GM12878 (cell line): ENCODE results near the gene CA10. TPM values are rescaled to one million over a fixed set of nuclear protein-coding genes. Genes with fewer than 3 reads are reported as not detected.

Experiments used
- ATAC-seq: fragments of 200-7000 bp; cut with Tn5 transposase; 3 replicates; pipeline ENCODE4 v1.9.1; 2020; ENCODE audit warnings: mild to moderate bottlenecking, moderate library complexity
- BruUV-seq: library from RNA; stranded (reverse); fragments of 400-500 nt; replicated peaks from 2 replicates; lab custom pipeline; 2021; lab: Mats Ljungman, UMichigan
- CTCF ChIA-PET: fragments of 300-600 bp; sonication (Branson Sonifier 250); formaldehyde crosslinking; extraction: SDS; loops from one replicate; lab custom pipeline; 2021; ENCODE audit warnings: inconsistent platforms; lab: Yijun Ruan, JAX
- POLR2A ChIA-PET: fragments of 350-600 bp; formaldehyde crosslinking; extraction: SDS; loops from one replicate; lab custom pipeline; 2021; ENCODE audit warnings: inconsistent platforms; lab: Charles Lee
- RAD21 ChIA-PET: fragments of 300-600 bp; sonication (Branson Sonifier 250); formaldehyde crosslinking; loops from one replicate; lab custom pipeline; 2023; ENCODE audit warnings: antibody characterized with exemption; ENCODE audit not compliant: unreplicated experiment; lab: Charles Lee
- SMC1A ChIA-PET: fragments of 300-600 bp; sonication (Branson Sonifier 250); formaldehyde crosslinking; loops from one replicate; lab custom pipeline; 2023; ENCODE audit not compliant: unreplicated experiment, uncharacterized antibody; lab: Charles Lee
- DNase-seq: peaks from one replicate; pipeline ENCODE4 v3.0.0-alpha.2; 2011; ENCODE audit warnings: low read depth, low spot score
- FAIRE-seq: peaks from 3 replicates; lab custom pipeline; 2011; peaks lifted over from hg19 to GRCh38; lab: Jason Lieb, UNC
- H2AFZ ChIP-seq: 2 replicates; pipeline ENCODE4 v1.6.0; 2011; ENCODE audit warnings: low read depth, low read length, control low read depth; ENCODE audit not compliant: control insufficient read depth
- H3K27ac ChIP-seq: 2 replicates; pipeline ENCODE4 v1.5.1; 2011; ENCODE audit warnings: control low read depth; ENCODE audit not compliant: control insufficient read depth, insufficient read depth
- H3K27me3 ChIP-seq, 2 experiments: replicated peaks in 1 of 2; 2 replicates each; pipeline versions ENCODE4 v1.6.0 to v1.6.1; 2011; ENCODE audit warnings: low read length in 1 of 2; ENCODE audit not compliant: control insufficient read depth in 2 of 2, insufficient read depth in 2 of 2
- H3K36me3 ChIP-seq, 2 experiments: 2 replicates each; pipeline ENCODE4 v1.5.1; 2011; ENCODE audit warnings: low read length in 1 of 2; ENCODE audit not compliant: control insufficient read depth in 2 of 2, insufficient read depth in 2 of 2
- H3K4me1 ChIP-seq: 2 replicates; pipeline ENCODE4 v1.6.1; 2011; ENCODE audit warnings: mild to moderate bottlenecking, low read length, moderate library complexity, mixed read lengths; ENCODE audit not compliant: control insufficient read depth, insufficient read depth
- H3K4me2 ChIP-seq: 2 replicates; pipeline ENCODE4 v1.6.0; 2011; ENCODE audit warnings: control low read depth; ENCODE audit not compliant: control insufficient read depth, insufficient read depth
- H3K4me3 ChIP-seq: fragments of 200-600 bp; sonication (generic); 2 replicates; pipeline ENCODE4 v1.5.1; 2016
- H3K79me2 ChIP-seq: 2 replicates; pipeline ENCODE4 v1.6.0; 2011; ENCODE audit warnings: low read length; ENCODE audit not compliant: control insufficient read depth, insufficient read depth
- H3K9ac ChIP-seq: 2 replicates; pipeline ENCODE4 v1.8.0; 2011; ENCODE audit warnings: low read length, control low read depth, mixed read lengths; ENCODE audit not compliant: control insufficient read depth, insufficient read depth
- H3K9me3 ChIP-seq: replicated peaks from 3 replicates; pipeline ENCODE4 v1.5.1; 2011; ENCODE audit warnings: mild to moderate bottlenecking, low read length; ENCODE audit not compliant: control insufficient read depth, insufficient read depth
- H4K20me1 ChIP-seq: 2 replicates; pipeline ENCODE4 v1.6.0; 2011; ENCODE audit not compliant: control insufficient read depth, insufficient read depth
- CBX5 ChIP-seq: sonication (generic); IDR thresholded peaks from 2 replicates; pipeline ENCODE4 v1.6.1; 2016; ENCODE audit warnings: low read depth, moderate library complexity, mild to moderate bottlenecking, inconsistent platforms
- E4F1 ChIP-seq: fragments of 450-650 bp; IDR thresholded peaks from 2 replicates; pipeline ENCODE4 v1.6.1; 2018; ENCODE audit warnings: borderline replicate concordance, mild to moderate bottlenecking; ENCODE audit not compliant: partially characterized antibody
- EGR1 ChIP-seq, 2 experiments: IDR thresholded peaks; 1 replicate in 1 of 2; 2 replicates in 1 of 2; pipeline ENCODE4 v1.6.1; 2011 to 2012; ENCODE audit warnings: low read depth in 2 of 2, low read length in 2 of 2, borderline replicate concordance in 1 of 2, mild to moderate bottlenecking in 1 of 2, moderate library complexity in 1 of 2
- MEF2B ChIP-seq: fragments of 450-650 bp; IDR thresholded peaks from 2 replicates; pipeline ENCODE4 v1.6.1; 2018; ENCODE audit warnings: mild to moderate bottlenecking, moderate library complexity; ENCODE audit not compliant: partially characterized antibody, poor library complexity, severe bottlenecking
- MYC ChIP-seq: IDR thresholded peaks from 2 replicates; pipeline ENCODE4 v1.6.1; 2011; ENCODE audit warnings: mild to moderate bottlenecking, low read length, moderate library complexity, inconsistent platforms; ENCODE audit not compliant: insufficient read depth, insufficient replicate concordance, insufficient read length, severe bottlenecking
- NFYA ChIP-seq: IDR thresholded peaks from 2 replicates; pipeline ENCODE4 v1.6.1; 2011; ENCODE audit warnings: low read depth, mild to moderate bottlenecking, low read length, improper control_type of control experiment, borderline replicate concordance
- POLR2AphosphoS2 ChIP-seq: IDR thresholded peaks from 2 replicates; pipeline ENCODE4 v1.6.1; 2011; ENCODE audit warnings: low read depth, mild to moderate bottlenecking, low read length, improper control_type of control experiment, moderate library complexity
- RELA ChIP-seq: fragments of 450-650 bp; IDR thresholded peaks from 2 replicates; pipeline ENCODE4 v1.8.0; 2014; ENCODE audit warnings: borderline replicate concordance; ENCODE audit not compliant: partially characterized antibody
- SMC3 ChIP-seq: IDR thresholded peaks from 2 replicates; pipeline ENCODE4 v1.6.1; 2011; ENCODE audit warnings: low read length, improper control_type of control experiment, borderline replicate concordance
- whole genome bisulfite sequencing: methylation state at CpG from one replicate; pipeline ENCODE4 v1.1.6; 2016; ENCODE audit warnings: low lambda C conversion rate; ENCODE audit not compliant: insufficient replicate concordance, insufficient coverage; ENCODE audit errors: missing lambda C conversion rate; 5-methylcytosine and 5-hydroxymethylcytosine counted together
- in situ Hi-C: fragments of 300-500 bp; cut with MboI; formaldehyde crosslinking; loops from 9 replicates; pipeline ENCODE4 v1.14.3; 2018; ENCODE audit warnings: mixed read lengths
- intact Hi-C: fragments of 100-400 bp; cut with micrococcal nuclease; formaldehyde crosslinking; loops from one replicate; pipeline ENCODE4 v1.14.2; 2022; ENCODE audit not compliant: unreplicated experiment
- polyA plus RNA-seq, 11 experiments: library from polyadenylated mRNA; depleted of rRNA in 4 of 11; unstranded in 6 of 11; stranded (reverse) in 5 of 11; fragments of >200 nt; fragmentation: Nextera tagmentation in 4 of 11; fragmentation: Illumina TruSeq in 1 of 11; extraction: Ambion mirVana in 4 of 11; extraction: Trizol in 1 of 11; gene quantifications; 1 replicate in 1 of 11; 2 replicates in 10 of 11; pipeline versions ENCODE4 v1.2.1 to v1.2.3, GENCODE V29; 2011 to 2016; ENCODE audit warnings: inconsistent platforms in 2 of 11, missing spikeins in 2 of 11, low read depth in 1 of 11
- total RNA-seq, 4 experiments: library from RNA; depleted of rRNA in 3 of 4; stranded (reverse); fragments of >200 nt in 3 of 4; fragmentation: Illumina TruSeq in 1 of 4; extraction: Trizol in 1 of 4; gene quantifications; 2 replicates each; pipeline versions ENCODE4 v1.2.1 to v1.2.3, GENCODE V29; 2013 to 2021
- TF ChIP-seq, protein P1 (sequence below): IDR thresholded peaks from 2 replicates; pipeline ENCODE4 v1.6.1; 2011; ENCODE audit warnings: low read depth, low read length, improper control_type of control experiment, borderline replicate concordance

CA10 gene
- total and polyA plus RNA-seq, 10 of the 15 experiments (the other 5 are each of a cell fraction or from before 2014, with no cell fraction given): not detected

GRCh38 chr17:51709694-51710633, 448.6 kb downstream of the CA10 start:
- no TSS peak for BruUV-seq
- no peak overlapping the region for H2AFZ ChIP-seq
- no peak for TF ChIP-seq CBX5
- no peak for TF ChIP-seq EGR1 (IDR thresholded peaks at IDR 0.05; ENCODE audit: borderline replicate concordance in 1 of 2, low read depth in 2 of 2, low read length in 2 of 2)
- TF ChIP-seq SMC3: no peak
- no peak for TF ChIP-seq POLR2AphosphoS2
- TF ChIP-seq, protein P1, sequence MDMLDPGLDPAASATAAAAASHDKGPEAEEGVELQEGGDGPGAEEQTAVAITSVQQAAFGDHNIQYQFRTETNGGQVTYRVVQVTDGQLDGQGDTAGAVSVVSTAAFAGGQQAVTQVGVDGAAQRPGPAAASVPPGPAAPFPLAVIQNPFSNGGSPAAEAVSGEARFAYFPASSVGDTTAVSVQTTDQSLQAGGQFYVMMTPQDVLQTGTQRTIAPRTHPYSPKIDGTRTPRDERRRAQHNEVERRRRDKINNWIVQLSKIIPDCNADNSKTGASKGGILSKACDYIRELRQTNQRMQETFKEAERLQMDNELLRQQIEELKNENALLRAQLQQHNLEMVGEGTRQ: no peak
- TF ChIP-seq E4F1: no peak
- TF ChIP-seq MYC: no peak
- no peak for TF ChIP-seq RELA
- TF ChIP-seq NFYA: no peak
- no peak for TF ChIP-seq MEF2B
- TF ChIP-seq, all 136 proteins: peak for 0
- ChIA-PET SMC1A (no interaction called here), RAD21 (no interaction called here), CTCF (interaction anchor here (1.1 kb wide), 1 partner anchor 8 kb away, joined by 3 read pairs; no protein-coding TSS in a partner anchor), POLR2A (no interaction called here)
- Histone ChIP-seq H3K4me1 (no peaks in the 10 kb centered on the region), H4K20me1 (no peaks in the 10 kb centered on the region), H3K9ac (no peak overlapping the region), H3K27me3 (no peaks in the 10 kb centered on the region), H3K36me3 (no peaks in the 10 kb centered on the region), H3K27ac (no peak overlapping the region), H3K79me2 (no peaks in the 10 kb centered on the region), H3K4me3 (no peak overlapping the region), H3K4me2 (no peak overlapping the region), H3K9me3 (no peaks in the 10 kb centered on the region)
- FAIRE-seq (no peak), DNase-seq (no peak), ATAC-seq (no peak)
- in situ Hi-C loops: no loop called here
- intact Hi-C loops: no loop called here
- WGBS: 20% methylated on average over 7 of the region's 7 CpGs
